ENCODE data around the gene FRS2. TPM values are rescaled to one million over a fixed set of nuclear protein-coding genes. Genes with fewer than 3 reads are reported as not detected.

Gene FRS2
- total and polyA plus RNA-seq, 8 donors, result 2.0 to 71.0 (median 12.1) TPM

GRCh38 chr12:69610126-69610525, 139.9 kb downstream of the FRS2 start:
- no peaks in the 10 kb centered on the region for H3K9me3 ChIP-seq
- WGBS, 5 donors, result 87 to 93% (median 92%) methylated on average over 12 to 15 of the region's 15 CpGs
- no peaks in the 10 kb centered on the region for H3K27me3 ChIP-seq
- intact Hi-C loops (cut with DNase I; ENCODE audit: low total_unique reads), result no loop called here
- no peaks in the 10 kb centered on the region for H3K36me3 ChIP-seq
- no peak for TF ChIP-seq POLR2AphosphoS5 (IDR thresholded peaks at IDR 0.05)
- no peak for TF ChIP-seq EP300 (IDR thresholded peaks at IDR 0.05)
- TF ChIP-seq, protein P1, sequence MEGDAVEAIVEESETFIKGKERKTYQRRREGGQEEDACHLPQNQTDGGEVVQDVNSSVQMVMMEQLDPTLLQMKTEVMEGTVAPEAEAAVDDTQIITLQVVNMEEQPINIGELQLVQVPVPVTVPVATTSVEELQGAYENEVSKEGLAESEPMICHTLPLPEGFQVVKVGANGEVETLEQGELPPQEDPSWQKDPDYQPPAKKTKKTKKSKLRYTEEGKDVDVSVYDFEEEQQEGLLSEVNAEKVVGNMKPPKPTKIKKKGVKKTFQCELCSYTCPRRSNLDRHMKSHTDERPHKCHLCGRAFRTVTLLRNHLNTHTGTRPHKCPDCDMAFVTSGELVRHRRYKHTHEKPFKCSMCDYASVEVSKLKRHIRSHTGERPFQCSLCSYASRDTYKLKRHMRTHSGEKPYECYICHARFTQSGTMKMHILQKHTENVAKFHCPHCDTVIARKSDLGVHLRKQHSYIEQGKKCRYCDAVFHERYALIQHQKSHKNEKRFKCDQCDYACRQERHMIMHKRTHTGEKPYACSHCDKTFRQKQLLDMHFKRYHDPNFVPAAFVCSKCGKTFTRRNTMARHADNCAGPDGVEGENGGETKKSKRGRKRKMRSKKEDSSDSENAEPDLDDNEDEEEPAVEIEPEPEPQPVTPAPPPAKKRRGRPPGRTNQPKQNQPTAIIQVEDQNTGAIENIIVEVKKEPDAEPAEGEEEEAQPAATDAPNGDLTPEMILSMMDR (IDR thresholded peaks at IDR 0.05), result no peak
- no peak for TF ChIP-seq POLR2A (IDR thresholded peaks at IDR 0.05)
- no peak overlapping the region for H3K4me3 ChIP-seq
- no peaks in the 10 kb centered on the region for H3K4me1 ChIP-seq
- no peak for DNase-seq
- no peak overlapping the region for H3K27ac ChIP-seq

GRCh38 chr12:69610729-69611128, 140.5 kb downstream of the FRS2 start, which contains the start of gene LRRC10:
TSS of gene LRRC10 (minus strand) at chr12:69610907. CDS start at chr12:69610838, 69 bp downstream.
- Histone ChIP-seq H3K27me3 (no peaks in the 10 kb centered on the region), H3K4me1 (no peaks in the 10 kb centered on the region), H3K9me3 (no peaks in the 10 kb centered on the region), H3K36me3 (no peaks in the 10 kb centered on the region), H3K4me3 (no peak within 1 kb of the TSS), H3K27ac (no peak within 1 kb of the TSS)
- WGBS, 5 donors, result 92 to 96% (median 93%) methylated on average over 10 to 11 of the region's 11 CpGs
- DNase-seq, result no peak
- TF ChIP-seq POLR2A (IDR thresholded peaks at IDR 0.05), result no peak
- TF ChIP-seq, protein P1 (IDR thresholded peaks at IDR 0.05), result no peak
- no peak for TF ChIP-seq POLR2AphosphoS5 (IDR thresholded peaks at IDR 0.05)
- no peak for TF ChIP-seq EP300 (IDR thresholded peaks at IDR 0.05)
- intact Hi-C loops (cut with DNase I; ENCODE audit: low total_unique reads), result no loop called here

DNA sequence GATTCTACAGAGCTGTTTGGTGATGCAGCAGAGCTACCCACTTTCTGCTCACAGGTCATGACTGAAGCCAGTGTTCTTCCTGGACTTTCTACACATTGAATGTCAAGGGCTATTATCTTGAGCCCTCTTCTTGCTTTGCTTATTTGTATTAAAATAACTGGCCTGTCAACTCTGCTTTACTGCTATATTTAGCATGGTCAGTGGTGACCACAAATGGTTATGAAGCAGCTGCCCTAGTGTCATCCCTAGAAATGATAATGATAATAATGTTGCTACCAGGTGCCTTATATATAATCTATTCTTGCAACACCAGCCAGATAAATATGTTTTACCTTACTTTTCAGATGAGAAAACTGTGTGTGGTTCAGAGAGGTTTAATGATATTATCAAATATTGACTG, 143.2 kb downstream of the FRS2 start:
- Histone ChIP-seq H3K36me3 (no peaks in the 10 kb centered on the region), H3K9me3 (no peaks in the 10 kb centered on the region), H3K27ac (no peak overlapping the region), H3K27me3 (no peaks in the 10 kb centered on the region), H3K4me3 (no peak overlapping the region), H3K4me1 (no peaks in the 10 kb centered on the region)
- TF ChIP-seq POLR2A (IDR thresholded peaks at IDR 0.05) (no peak), POLR2AphosphoS5 (IDR thresholded peaks at IDR 0.05) (no peak)
- TF ChIP-seq, protein P1 (IDR thresholded peaks at IDR 0.05), result no peak
- DNase-seq, result no peak
- intact Hi-C loops (cut with DNase I; ENCODE audit: low total_unique reads), result no loop called here

DNA sequence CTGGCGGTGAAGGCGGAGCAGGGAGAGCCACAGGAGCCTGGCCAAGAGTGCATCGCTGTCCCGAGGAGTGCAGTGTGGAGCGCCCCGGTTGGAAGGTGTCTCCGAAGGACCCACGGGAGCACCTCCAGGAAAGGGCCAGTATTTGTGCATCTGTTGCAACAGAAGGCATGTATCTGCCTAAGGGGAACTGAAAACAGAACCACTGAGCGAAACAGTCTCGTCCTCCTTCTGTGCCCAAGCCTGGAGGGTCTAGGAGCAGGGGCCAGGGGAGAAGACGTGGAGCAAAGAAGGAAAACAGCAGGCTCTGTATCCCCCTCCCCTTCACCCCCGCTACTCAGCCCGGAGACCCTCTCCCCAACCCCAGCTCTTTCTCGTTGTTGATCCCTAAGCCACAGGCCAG, 145.8 kb downstream of the FRS2 start:
- no peak overlapping the region for H3K27ac ChIP-seq
- no peaks in the 10 kb centered on the region for H3K36me3 ChIP-seq
- H3K4me1 ChIP-seq, result no peaks in the 10 kb centered on the region
- H3K4me3 ChIP-seq, result no peak overlapping the region
- no peaks in the 10 kb centered on the region for H3K27me3 ChIP-seq
- intact Hi-C loops (cut with DNase I; ENCODE audit: low total_unique reads), result no loop called here
- DNase-seq, result no peak
- no peaks in the 10 kb centered on the region for H3K9me3 ChIP-seq
- 77 to 83% (median 81%) methylated on average over 14 of the region's 14 CpGs for WGBS, 5 donors
- TF ChIP-seq POLR2A (IDR thresholded peaks at IDR 0.05), result no peak
- TF ChIP-seq, protein P1 (IDR thresholded peaks at IDR 0.05), result no peak
- no peak for TF ChIP-seq POLR2AphosphoS5 (IDR thresholded peaks at IDR 0.05)
